Fibroblast of skin of left quadriceps (primary cell): Measurements from ENCODE around the gene CFAP70.
"Not testable (repeated sequence)": the region's sequence is repeated elsewhere in the genome, so short reads cannot be mapped to it uniquely, and the experiment has no call there.

Experiments used
- DNase-seq, 2 experiments: peaks; one replicate each; pipeline ENCODE4 v3.0.0-alpha.2; 2013; ENCODE audit warnings: low read depth in 2 of 2

CFAP70 gene

DNA sequence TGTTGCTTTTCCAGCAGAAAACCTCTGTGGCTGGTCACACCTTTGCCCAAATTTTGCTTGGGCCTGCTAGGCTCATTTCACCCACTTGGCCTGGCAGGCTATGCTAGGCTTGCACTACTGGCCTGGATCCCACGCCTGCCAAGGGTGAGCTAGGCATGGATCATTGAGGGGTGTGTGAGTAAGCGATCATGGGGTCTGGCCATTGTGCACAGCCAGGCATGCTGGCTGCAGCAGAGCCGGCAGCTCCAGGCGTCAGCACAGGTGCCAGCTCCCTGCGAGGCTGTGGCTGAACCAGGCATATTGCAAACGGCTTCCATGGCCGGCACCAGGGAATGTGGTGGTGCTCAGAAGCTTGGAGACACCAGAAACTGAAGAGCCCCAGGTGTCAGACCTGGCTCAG, 19.2 kb downstream of the CFAP70 start:
- DNase-seq, result no peak

DNA sequence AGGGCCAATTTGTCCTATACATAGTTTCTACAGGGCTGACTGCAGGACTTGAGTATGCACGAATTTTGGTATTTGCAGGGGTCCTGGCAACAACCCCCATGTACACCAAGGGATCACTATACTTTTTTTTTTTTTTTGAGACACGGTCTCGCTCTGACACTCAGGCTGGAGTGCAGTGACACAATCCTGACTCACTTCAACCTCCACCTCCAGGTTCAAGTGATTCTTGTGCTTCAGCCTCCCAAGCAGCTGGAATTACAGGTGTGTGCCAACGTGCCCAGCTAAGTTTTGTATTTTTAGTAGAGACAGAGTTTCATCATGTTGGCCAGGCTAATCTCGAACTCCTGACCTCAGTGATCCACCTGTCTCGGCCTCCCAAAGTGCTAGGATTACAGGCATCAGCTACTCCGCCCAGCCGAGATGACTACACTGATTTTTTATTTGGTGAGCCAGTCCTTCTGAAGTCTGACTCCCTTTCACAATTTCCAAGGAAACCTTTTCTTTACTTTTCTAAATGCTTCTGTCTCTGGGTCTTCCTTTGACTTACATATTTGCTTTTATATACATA, 19.8 kb downstream of the CFAP70 start:
- no peak for DNase-seq

DNA sequence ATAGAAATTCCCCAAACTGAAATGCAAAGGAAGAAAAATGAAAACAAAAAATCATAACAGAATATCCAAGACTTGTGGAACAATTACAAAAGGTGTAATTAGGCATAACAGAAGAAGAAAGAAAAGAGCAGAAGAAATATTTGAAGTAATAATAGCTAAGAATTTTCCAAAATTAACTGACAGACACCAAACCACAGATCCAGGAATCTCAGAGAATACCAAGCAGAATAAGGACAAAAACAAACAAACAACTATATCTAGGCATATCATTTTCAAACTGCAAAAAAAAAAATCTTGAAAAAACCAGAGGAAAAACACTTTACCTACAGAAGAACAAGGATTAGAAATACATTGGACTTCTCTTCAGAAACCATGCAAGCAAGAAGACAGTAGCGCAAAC, 25.5 kb downstream of the CFAP70 start:
- DNase-seq, result no peak

DNA sequence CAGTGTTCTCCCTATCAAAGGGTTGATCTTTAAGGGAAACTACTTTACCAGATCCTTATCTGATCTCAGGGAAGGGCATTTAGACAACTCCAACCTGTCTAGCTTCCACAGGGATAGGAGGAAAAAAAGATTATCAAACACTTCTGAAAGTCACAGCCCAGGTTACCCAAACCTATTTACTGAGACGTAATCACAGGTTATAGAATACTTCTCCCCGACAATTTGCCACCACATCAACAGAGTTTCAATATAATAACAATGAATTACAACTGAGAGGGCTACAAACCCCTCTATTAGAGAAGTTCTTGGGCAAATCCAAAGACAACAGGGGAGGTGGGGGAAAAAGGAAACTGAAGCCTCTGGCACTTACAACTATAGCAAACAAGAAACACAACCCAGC, 26.3 kb downstream of the CFAP70 start:
- no peak for DNase-seq

DNA sequence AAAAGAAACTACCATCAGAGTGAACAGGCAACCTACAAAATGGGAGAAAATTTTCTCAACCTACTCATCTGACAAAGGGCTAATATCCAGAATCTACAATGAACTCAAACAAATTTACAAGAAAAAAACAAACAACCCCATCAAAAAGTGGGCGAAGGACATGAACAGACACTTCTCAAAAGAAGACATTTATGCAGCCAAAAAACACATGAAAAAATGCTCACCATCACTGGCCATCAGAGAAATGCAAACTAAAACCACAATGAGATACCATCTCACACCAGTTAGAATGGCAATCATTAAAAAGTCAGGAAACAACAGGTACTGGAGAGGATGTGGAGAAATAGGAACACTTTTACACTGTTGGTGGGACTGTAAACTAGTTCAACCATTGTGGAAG, 30.1 kb downstream of the CFAP70 start:
- not testable (repeated sequence) for DNase-seq

DNA sequence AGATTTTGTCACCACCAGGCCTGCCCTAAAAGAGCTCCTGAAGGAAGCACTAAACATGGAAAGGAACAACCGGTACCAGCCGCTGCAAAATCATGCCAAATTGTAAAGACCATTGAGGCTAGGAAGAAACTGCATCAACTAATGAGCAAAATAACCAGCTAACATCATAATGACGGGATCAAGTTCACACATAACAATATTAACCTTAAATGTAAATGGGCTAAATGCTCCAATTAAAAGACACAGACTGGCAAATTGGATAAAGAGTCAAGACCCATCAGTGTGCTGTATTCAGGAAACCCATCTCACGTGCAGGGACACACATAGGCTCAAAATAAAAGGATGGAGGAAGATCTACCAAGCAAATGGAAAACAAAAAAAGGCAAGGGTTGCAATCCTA, 33.4 kb downstream of the CFAP70 start:
- not testable (repeated sequence) for DNase-seq

DNA sequence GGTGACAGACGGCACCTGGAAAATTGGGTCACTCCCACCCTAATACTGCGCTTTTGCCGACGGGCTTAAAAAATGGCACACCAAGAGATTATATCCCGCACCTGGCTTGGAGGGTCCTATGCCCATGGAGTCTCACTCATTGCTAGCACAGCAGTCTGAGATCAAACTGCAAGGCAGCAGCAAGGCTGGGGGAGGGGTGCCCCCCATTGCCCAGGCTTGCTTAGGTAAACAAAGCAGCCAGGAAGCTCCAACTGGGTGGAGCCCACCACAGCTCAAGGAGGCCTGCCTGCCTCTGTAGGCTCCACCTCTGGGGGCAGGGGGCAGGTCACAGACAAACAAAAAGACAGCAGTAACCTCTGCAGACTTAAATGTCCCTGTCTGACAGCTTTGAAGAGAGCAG, 35.1 kb downstream of the CFAP70 start:
- DNase-seq, result not testable (repeated sequence)

DNA sequence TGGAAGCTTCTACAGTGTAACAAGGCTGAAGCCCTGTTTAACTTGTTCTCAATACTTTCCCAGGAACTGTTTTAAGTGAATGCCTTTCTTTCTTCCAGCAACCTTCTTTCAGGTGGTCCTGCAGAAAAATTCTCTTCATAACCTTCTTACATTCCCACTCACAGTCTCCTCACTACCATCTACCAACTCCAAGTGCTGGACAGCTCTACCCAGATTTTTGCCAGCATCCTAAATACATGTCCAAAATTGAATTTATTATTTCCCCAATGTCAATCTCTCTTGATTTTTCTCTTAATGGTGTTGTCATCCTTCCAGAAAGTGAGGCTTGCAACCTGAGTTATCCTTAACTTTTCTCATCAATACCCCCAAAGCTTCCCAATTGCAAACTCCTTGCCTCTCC, 48.2 kb downstream of the CFAP70 start:
- no peak for DNase-seq

DNA sequence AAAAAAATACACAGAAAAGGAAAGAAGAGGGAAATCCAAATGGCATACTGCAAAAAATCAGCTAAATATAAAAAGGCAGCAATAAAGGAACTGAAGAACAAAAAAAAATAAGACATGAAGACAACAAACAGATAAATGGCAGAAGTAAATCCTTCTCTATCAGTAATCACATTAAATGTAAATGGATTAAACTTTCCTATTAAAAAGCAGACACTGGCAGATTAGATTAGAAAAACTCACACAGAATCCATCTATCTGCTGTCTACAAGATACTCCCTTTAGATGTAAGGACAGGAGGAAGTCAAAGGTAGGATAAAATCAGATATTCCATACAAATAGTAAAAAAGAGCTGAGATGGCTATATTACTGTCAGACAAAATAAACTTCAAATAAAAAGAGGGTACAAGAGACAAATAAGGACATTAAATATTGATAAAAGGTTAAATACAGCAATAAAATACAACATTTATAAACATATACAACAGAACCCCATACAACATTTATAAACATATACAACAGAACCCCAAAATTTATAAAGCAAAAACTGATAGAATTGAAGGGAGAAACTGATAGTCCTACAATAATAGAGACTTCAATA, 51.4 kb downstream of the CFAP70 start:
- DNase-seq, result no peak

DNA sequence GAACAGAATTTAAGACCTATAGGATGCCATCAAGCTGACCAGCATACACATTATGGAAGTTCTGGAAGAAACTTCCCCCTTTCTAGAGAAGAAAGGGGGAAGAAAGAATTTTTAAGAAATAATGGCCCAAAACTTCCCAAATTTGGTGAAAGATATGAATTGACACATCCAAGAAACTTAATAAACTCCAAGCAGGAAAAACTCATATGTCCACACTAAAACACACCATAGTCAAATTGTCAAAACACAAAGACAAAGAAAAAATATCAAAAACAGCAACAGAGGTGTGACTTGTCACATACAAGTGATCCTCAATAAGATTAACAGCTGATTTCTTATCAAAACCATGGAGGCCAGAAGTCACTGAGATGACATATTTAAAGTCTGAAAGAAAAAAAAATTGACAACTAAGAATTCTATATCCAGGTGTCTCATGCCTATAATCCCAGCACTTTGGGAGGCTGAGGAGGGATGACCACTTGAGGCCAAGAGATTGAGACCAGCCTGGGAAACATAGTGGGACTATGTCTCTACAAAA, 52.4 kb downstream of the CFAP70 start:
- no peak for DNase-seq

DNA sequence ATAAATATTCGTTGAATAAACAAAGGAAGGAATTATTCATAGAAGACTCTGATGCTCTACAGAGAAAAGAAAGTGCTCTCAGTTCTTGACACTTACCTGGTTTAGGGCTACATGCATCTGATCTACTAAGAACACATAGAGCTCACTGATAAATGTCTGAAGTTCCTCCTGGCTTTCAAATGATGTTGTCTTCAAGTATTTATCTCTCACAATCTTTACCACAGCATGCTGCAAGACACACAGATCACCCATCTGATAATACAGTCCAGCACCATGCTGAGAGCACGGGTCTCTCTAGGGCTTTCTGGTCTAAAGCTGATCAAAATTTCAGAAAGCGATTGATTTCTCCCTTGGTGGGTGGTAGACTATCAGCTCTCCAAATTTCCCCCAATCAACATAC, 61.7 kb downstream of the CFAP70 start:
- no peak for DNase-seq

DNA sequence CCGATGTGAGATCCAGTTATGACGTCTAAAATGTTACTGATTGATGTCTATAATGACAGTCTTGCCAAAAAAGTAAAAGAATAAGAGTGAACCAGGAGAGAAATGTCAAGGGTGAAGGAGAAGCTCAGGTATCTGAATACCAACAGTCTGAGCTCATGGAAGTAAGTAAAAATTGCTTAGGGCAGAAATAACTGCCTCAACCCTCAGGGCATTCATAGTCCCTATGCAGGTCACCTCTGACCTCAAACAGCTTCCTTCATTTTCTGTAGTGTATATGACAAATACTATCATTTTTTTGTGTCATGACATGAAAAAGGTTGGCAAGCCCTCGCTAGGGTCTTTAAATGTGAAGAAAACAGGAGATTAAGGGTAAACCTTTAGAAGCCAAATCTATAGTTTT, 65.2 kb downstream of the CFAP70 start:
- DNase-seq, result no peak

DNA sequence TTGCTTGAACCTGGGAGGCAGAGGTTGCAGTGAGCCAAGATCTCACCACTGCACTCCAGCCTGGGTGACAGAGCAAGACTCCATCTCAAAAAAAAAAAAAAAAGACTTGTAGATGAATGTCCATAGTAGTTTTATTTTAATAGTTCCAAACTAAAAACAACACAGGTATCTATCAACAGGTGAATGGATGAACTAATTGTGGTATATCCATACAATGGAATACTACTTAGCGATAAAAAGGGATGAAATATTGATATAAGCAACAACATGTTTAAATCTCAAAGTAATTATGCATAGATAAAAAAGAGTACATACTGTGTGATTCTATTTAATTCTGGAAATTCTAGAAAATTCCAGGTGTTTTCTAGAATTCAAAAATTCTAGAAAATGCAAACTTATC, 68.7 kb downstream of the CFAP70 start:
- DNase-seq, result no peak

DNA sequence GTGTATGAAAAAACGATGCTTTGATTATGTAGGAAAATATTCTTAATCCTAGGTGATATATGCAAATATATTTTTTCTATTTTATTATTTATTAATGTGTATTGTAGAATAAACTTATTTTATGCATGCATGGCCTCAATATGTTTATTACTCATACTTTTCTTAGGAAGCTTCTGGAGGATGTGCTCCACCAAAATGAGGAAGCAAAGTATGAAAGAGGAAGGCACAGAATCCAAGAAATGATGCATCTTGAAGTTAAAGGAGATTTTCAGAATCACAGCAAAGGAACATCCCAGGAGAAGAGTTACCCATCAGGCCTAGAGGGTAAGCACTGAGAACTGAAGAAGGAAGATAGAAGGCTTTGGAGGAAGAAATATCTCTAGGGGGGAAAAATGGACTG, 71.2 kb downstream of the CFAP70 start:
- DNase-seq, result no peak

DNA sequence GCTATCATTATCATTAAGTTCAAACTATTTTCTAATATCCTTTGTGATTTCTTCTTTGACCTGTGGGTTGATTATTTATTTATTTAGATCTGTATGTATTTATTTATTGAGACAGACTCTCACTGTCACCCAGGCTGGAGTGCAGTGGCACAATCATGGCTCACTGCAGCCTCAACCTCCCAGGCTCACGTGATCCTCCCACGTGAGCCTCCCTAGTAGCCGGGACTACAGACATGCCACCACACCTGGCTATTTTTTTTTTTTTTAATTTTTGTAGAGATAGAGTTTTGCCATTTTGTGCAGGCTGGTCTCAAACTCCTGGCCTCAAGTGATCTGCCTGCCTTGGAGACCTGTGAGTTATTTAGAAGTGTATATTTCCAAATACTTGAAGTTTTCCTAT, 77.6 kb downstream of the CFAP70 start:
- DNase-seq, result no peak

DNA sequence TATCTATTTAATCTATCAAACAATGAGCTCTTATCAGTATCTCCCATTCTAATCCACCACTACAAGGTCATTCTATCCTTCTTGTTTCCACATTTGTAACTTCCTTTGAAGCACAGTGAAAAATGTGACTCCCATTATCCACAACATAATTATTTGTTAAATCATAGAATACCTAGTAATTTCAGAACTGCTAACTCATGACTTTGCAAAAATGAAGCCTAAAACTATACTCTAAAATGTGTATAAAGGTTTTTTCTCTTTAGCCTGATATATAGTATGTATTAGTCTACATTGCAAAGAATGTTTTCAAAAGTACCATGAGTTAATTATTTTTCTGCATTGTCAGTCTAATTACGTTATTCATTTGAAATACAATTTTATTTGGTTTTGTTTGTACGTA, 94.2 kb downstream of the CFAP70 start:
- DNase-seq, result no peak

DNA sequence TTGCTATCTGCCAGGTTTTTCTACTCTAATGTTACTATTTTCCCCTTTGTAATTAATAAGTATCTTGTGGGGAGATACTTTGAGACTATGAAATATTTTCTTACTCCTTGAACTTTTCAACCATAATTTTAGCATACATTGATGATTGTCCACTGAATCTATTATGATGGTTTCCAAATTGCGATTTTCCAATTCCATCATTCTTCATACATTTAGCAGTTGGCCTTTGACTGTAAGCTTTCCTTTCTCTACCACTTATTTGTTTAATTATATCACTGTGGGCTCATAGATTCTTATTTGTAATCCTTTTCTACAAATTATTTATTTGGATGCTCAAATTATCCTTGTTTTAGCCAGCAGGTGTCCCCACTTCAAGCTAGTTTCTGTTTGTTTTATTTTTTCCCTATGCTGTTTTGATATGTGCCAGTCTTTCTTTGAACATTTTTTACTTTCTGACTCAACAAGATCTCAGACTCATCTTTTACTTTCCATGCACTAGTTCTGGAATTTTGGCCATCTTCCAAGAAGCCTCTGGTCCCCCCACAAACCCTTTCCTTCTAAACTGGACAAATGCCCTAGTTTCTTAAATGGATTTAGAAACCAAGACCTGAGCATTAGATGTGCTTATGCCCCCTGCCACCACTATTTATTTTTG, 94.8 kb downstream of the CFAP70 start:
- DNase-seq, result peak in 1 of 2 experiments; percentile 4

DNA sequence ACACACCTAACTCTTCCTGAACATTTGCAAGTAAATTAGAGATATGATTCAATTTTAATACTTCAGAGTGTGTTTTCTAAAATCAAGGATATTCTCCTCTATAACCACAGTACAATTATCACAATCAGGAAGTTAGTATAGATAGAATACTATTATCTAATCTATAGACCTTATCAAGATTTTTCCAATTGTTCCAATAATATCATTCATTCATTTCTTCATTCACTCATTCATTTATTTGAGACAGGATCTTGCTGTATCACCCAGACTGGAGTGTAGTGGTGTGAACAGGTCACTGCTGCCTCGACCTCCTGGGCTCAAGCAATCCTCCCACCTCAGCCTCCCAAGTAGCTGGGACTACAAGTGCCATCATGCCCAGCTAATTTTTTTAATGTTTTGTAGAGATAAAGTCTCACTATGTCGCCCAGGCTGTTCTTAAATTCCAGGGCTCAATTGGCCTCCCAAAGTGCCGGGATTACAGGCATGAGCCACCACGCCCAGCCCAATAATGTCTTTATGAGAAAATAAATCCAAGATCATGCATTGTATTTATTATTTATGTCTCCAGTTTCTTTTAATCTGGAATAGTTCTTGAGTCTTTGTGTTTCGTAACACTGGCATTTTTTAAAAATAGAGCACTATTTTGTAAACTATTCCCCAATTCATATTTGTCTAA, 95.6 kb downstream of the CFAP70 start:
- DNase-seq, result no peak

DNA sequence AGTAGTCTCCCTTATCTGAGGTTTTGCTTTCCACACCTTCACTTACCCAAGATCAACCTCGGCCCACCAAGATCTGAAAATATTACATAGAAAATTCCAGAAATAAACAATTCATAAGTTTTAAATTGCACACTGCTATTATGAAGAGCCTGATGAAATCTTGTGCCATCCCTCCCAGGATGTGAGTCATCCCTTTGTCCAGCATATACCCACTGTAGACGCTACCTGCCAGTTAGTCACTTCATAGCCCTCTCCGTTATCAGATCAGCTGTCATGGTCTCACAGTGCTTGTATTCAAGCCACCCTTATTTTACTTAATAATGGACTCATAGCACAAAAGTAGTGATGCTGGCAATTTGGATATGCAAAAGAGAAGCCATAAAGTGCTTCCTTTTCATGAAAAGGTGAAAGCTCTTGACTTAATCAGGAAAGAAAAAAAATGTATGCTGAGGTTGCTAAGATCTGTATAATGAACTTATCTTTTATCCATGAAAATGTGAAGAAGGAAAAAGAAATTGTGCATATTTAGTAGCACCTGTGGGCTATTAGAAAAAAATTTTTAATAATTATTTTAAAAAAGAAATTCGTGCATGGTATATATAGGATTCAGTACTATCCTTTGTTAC, 96.4 kb downstream of the CFAP70 start:
- DNase-seq, result peak; percentile 23 to 29

DNA sequence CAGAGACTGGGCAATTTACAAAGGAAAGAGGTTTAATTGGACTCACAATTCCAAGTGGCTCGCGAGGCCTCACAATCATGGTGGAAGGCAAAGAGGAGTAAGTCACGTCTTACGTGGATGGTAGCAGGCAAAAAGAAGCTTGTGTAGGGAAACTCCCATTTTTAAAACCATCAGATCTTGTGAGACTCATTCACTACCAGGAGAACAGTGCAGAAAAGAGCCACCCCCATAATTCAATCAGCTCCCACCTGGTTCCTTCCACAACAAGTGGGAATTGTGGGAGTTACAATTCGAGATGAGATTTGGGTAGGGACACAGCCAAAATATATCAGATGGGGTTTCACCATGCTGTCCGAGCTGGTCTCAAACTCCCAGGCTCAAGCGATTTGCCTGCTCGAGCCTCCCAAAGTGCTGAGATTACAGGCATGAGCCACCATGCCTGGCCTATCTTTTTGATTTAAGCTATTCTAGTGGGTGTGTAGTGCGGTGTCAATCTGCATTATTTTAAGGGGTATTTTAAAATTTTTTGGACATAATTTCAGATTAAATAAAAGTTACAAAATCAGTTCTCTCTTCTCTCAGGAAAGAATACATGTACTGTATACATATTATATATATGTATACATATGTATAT, 97.2 kb downstream of the CFAP70 start:
- DNase-seq, result no peak

DNA sequence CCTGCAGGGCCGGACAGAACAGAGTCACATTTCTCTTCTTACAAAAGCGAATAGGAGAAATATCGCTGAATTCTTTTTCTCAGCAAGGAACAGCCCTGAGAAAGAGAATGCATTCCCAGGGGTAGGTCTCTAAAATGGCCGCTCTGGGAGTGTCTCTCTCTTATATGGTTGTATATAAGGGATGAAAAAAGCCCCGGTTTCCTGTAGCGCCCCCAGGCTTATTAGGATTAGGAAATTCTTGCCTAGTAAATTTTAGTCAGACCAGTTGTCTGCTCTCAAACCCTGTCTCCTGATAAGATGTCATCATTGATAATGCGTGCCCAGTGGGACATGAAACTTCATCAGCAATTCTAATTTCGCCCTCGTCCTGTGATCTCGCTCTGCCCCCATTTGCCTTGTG, 100.1 kb downstream of the CFAP70 start:
- DNase-seq, result not testable (repeated sequence)

DNA sequence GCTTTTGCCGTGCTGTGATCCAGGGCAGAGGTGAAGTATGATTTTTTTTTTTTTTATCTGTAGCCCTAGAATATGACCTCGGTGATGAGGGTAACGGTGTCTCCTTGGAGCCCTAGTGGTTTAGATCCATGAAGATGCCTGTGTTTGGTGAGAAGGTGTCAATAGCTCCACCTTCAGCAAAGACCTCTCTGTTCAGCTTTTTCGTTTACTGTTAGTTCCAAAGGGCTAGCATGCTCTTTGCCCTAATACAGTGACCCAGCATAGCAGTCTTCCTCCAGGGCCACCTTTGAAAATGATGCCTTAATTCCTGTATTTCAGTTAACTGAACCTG, 105.5 kb downstream of the CFAP70 start:
- DNase-seq, result no peak
